ENCODE results near the gene CDK2.
"Not testable (repeated sequence)": the region's sequence is repeated elsewhere in the genome, so short reads cannot be mapped to it uniquely, and the experiment has no call there.

CDK2 gene

GRCh38 chr12:55966408-55967281, at the start of gene CDK2:
CDK2 (plus strand) TSS chr12:55966830; CDS start chr12:55967009, 179 bp downstream.
- peaks cover 4% of the 10 kb centered on the region for H3K36me3 Mint-ChIP-seq (ENCODE audit: low read depth)
- H3K27me3 Mint-ChIP-seq (ENCODE audit: low read depth): no peaks in the 10 kb centered on the region
- peak within 1 kb of the TSS; percentile 91 to 96 (median 93) for H3K4me3 Mint-ChIP-seq
- peak within 1 kb of the TSS; percentile 62 to 94 (median 87) for H3K27ac Mint-ChIP-seq
- no peaks in the 10 kb centered on the region for H3K9me3 Mint-ChIP-seq
- peaks cover 29% of the 10 kb centered on the region for H3K4me1 Mint-ChIP-seq
- TF ChIP-seq CTCF (IDR thresholded peaks at IDR 0.05; ENCODE audit: unreplicated experiment in 3 of 3): no peak

GRCh38 chr12:55919032-55919431, 47.6 kb upstream of the CDK2 start:
- not testable (repeated sequence) for H3K27me3 Mint-ChIP-seq (ENCODE audit: low read depth); H3K9me3 Mint-ChIP-seq; H3K4me3 Mint-ChIP-seq; H3K4me1 Mint-ChIP-seq; H3K27ac Mint-ChIP-seq
- peaks cover 32% of the 10 kb centered on the region for H3K36me3 Mint-ChIP-seq (ENCODE audit: low read depth)

GRCh38 chr12:55922126-55922525, 44.5 kb upstream of the CDK2 start:
- no peak overlapping the region for H3K4me3 Mint-ChIP-seq
- no peak overlapping the region for H3K27ac Mint-ChIP-seq
- TF ChIP-seq CTCF (IDR thresholded peaks at IDR 0.05; ENCODE audit: unreplicated experiment in 3 of 3): no peak
- H3K27me3 Mint-ChIP-seq (ENCODE audit: low read depth): no peaks in the 10 kb centered on the region
- H3K4me1 Mint-ChIP-seq: peaks cover 21% of the 10 kb centered on the region
- H3K9me3 Mint-ChIP-seq: no peaks in the 10 kb centered on the region
- peaks cover 28% of the 10 kb centered on the region for H3K36me3 Mint-ChIP-seq (ENCODE audit: low read depth)

- not testable (repeated sequence) for H3K27me3 Mint-ChIP-seq (ENCODE audit: low read depth); H3K4me3 Mint-ChIP-seq; H3K9me3 Mint-ChIP-seq
- Mint-ChIP-seq H3K4me1 (peaks cover 24% of the 10 kb centered on the region), H3K36me3 (ENCODE audit: low read depth) (peaks cover 22% of the 10 kb centered on the region), H3K27ac (peak overlapping the region in 2 of 3 experiments; percentile 50 to 58)
These were observed 43.0 kb upstream of the CDK2 start for GRCh38 chr12:55923648-55924047.

- peak overlapping the region; percentile 100 for H3K27ac Mint-ChIP-seq
- TF ChIP-seq CTCF (IDR thresholded peaks at IDR 0.05; ENCODE audit: unreplicated experiment in 3 of 3): no peak
- H3K27me3 Mint-ChIP-seq (ENCODE audit: low read depth): no peaks in the 10 kb centered on the region
- H3K9me3 Mint-ChIP-seq: no peaks in the 10 kb centered on the region
- H3K36me3 Mint-ChIP-seq (ENCODE audit: low read depth): peaks cover 22% of the 10 kb centered on the region
- H3K4me3 Mint-ChIP-seq: peak overlapping the region; percentile 98 to 100 (median 100)
- peaks cover 34% of the 10 kb centered on the region for H3K4me1 Mint-ChIP-seq
These were observed 41.3 kb upstream of the CDK2 start for GRCh38 chr12:55925371-55925770.

- H3K27ac Mint-ChIP-seq: peak overlapping the region; percentile 100
- peaks cover 22% of the 10 kb centered on the region for H3K36me3 Mint-ChIP-seq (ENCODE audit: low read depth)
- H3K27me3 Mint-ChIP-seq (ENCODE audit: low read depth): no peaks in the 10 kb centered on the region
- no peaks in the 10 kb centered on the region for H3K9me3 Mint-ChIP-seq
- peaks cover 41% of the 10 kb centered on the region for H3K4me1 Mint-ChIP-seq
- H3K4me3 Mint-ChIP-seq: peak overlapping the region; percentile 98 to 100 (median 100)
- no peak for TF ChIP-seq CTCF (IDR thresholded peaks at IDR 0.05; ENCODE audit: unreplicated experiment in 3 of 3)
These were observed 40.5 kb upstream of the CDK2 start for GRCh38 chr12:55925870-55926737.
